Choroid plexus epithelial cell (primary cell): ENCODE results near the gene GRM1.
A peak's percentile ranks its signal among the peaks of the same experiment; 100 is the strongest.

ENCODE experiments used
- DNase-seq: peaks from one replicate; pipeline ENCODE4 v3.0.0-alpha.2; 2010; ENCODE audit warnings: low read depth
- H3K4me3 ChIP-seq: 2 replicates; pipeline ENCODE4 v1.5.1; 2011; ENCODE audit warnings: low read depth, mild to moderate bottlenecking, control low read depth, low read length, moderate library complexity
- CTCF ChIP-seq: conservative IDR thresholded peaks from 2 replicates; pipeline ENCODE4 v1.5.1; 2011; ENCODE audit warnings: low read depth, mild to moderate bottlenecking, control low read depth, inconsistent platforms, low read length, moderate library complexity

The GRM1 gene

GRCh38 chr6:146277142-146277541 lies 248.3 kb downstream of the GRM1 start:
- no peak overlapping the region for H3K4me3 ChIP-seq
- no peak for DNase-seq
- TF ChIP-seq CTCF: no peak

- no peak for TF ChIP-seq CTCF
- H3K4me3 ChIP-seq: no peak overlapping the region
- DNase-seq: no peak
Observed at GRCh38 chr6:146281651-146282362, 252.9 kb downstream of the GRM1 start.

GRCh38 chr6:146282837-146283236 lies 254.0 kb downstream of the GRM1 start:
- no peak overlapping the region for H3K4me3 ChIP-seq
- no peak for DNase-seq
- no peak for TF ChIP-seq CTCF

- TF ChIP-seq CTCF: no peak
- DNase-seq: no peak
- no peak overlapping the region for H3K4me3 ChIP-seq
Observed at GRCh38 chr6:146284311-146284710, 255.4 kb downstream of the GRM1 start.

GRCh38 chr6:146286961-146287360 lies 258.1 kb downstream of the GRM1 start:
- no peak overlapping the region for H3K4me3 ChIP-seq
- TF ChIP-seq CTCF: no peak
- peak; percentile 26 for DNase-seq

DNA sequence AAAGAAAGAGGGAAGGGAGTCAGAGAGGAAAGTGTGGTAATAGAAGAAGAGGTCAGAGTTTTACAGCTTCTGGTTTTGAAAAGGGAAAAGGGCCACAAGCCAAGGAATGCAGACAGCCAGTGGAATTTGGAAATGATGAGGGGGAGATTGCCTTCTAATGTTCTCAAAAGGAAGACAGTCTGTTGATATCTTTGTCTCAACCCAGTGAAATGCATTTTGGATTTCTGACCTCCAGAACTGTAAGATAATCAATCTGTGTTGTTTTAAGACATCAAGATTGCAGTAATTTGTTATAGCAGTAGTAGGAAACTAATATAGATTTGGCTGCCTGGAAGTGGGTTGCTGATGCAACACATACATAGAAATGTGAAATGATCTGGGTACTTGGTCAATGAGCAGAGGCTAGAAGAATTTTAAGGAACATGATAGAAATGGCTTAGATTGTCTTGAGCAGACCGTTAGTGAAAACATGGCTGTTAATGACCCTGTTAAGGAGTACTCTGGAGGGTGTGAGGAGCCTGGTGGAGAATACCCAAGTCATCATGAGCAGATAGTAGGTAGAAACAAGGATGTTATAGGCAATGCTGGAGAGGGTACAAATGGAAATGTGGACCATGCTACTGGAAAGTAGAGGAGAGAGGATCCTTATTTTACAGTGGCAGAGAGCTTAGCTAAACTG lies 259.0 kb downstream of the GRM1 start:
- peak; percentile 75 for DNase-seq
- no peak for TF ChIP-seq CTCF
- no peak overlapping the region for H3K4me3 ChIP-seq
